HFFc6 (cell line): ENCODE results near the gene PACRG. TPM values are rescaled to one million over a fixed set of nuclear protein-coding genes. Genes with fewer than 3 reads are reported as not detected.

ENCODE experiments used
- DNase-seq: peaks from one replicate; pipeline ENCODE4 v3.0.0-alpha.2; 2018
- H3K27ac Mint-ChIP-seq: 2 replicates; pipeline ENCODE4 v1.8.0; 2020; ENCODE audit warnings: mild to moderate bottlenecking, mixed read lengths
- H3K27me3 Mint-ChIP-seq: 2 replicates; pipeline ENCODE4 v1.8.0; 2021; ENCODE audit warnings: mild to moderate bottlenecking, moderate library complexity, mixed read lengths; ENCODE audit not compliant: insufficient read depth
- H3K36me3 Mint-ChIP-seq: 2 replicates; pipeline ENCODE4 v1.8.0; 2021; ENCODE audit warnings: low read depth, mixed read lengths
- H3K4me1 Mint-ChIP-seq: 2 replicates; pipeline ENCODE4 v1.8.0; 2020; ENCODE audit warnings: low read depth, mixed read lengths
- H3K4me3 Mint-ChIP-seq: 2 replicates; pipeline ENCODE4 v1.8.0; 2020; ENCODE audit warnings: mild to moderate bottlenecking, moderate library complexity, mixed read lengths
- H3K9me3 Mint-ChIP-seq: 2 replicates; pipeline ENCODE4 v1.8.0; 2020; ENCODE audit warnings: mild to moderate bottlenecking, mixed read lengths
- CTCF ChIP-seq: fragments of 200-600 bp; sonication (generic); IDR thresholded peaks from 2 replicates; pipeline ENCODE4 v1.5.0; 2021; ENCODE audit warnings: antibody characterized with exemption, mild to moderate bottlenecking
- total RNA-seq, 6 experiments: library from RNA; stranded (reverse); fragmentation: NEBNext Ultra II Directional; extraction: Animal tissue kit (Norgen Biotek cat#: 25700); gene quantifications; 2 replicates in 1 of 6; 3 replicates in 5 of 6; pipeline ENCODE4 v1.2.3, GENCODE V29; 2021

Gene PACRG
- total RNA-seq, 6 experiments from 2014 or later, result not detected

GRCh38 chr6:163327165-163327880 lies 599.5 kb downstream of the PACRG start:
- H3K27me3 Mint-ChIP-seq, result peaks cover 6% of the 10 kb centered on the region
- peaks cover 15% of the 10 kb centered on the region for H3K4me1 Mint-ChIP-seq
- TF ChIP-seq CTCF, result no peak
- H3K4me3 Mint-ChIP-seq, result no peak overlapping the region
- no peaks in the 10 kb centered on the region for H3K9me3 Mint-ChIP-seq
- no peak for DNase-seq
- no peak overlapping the region for H3K27ac Mint-ChIP-seq
- H3K36me3 Mint-ChIP-seq, result peaks cover under 1% of the 10 kb centered on the region; the same call in 1 of the 2 replicates

- DNase-seq, result no peak
- Mint-ChIP-seq H3K4me1 (peaks cover 15% of the 10 kb centered on the region), H3K27ac (no peak overlapping the region), H3K4me3 (no peak overlapping the region), H3K9me3 (no peaks in the 10 kb centered on the region), H3K36me3 (no peaks in the 10 kb centered on the region), H3K27me3 (peaks cover 3% of the 10 kb centered on the region; the same call in 1 of the 2 replicates)
- TF ChIP-seq CTCF, result no peak
These were observed 600.1 kb downstream of the PACRG start for GRCh38 chr6:163327921-163328320.

- no peak for DNase-seq
- Mint-ChIP-seq H3K27me3 (peaks cover 3% of the 10 kb centered on the region), H3K9me3 (no peaks in the 10 kb centered on the region), H3K4me3 (no peak overlapping the region), H3K36me3 (no peaks in the 10 kb centered on the region), H3K27ac (no peak overlapping the region), H3K4me1 (peaks cover 16% of the 10 kb centered on the region)
- TF ChIP-seq CTCF, result no peak
These were observed 600.6 kb downstream of the PACRG start for GRCh38 chr6:163328411-163328810.

- no peak overlapping the region for H3K4me3 Mint-ChIP-seq
- peaks cover 5% of the 10 kb centered on the region for H3K27me3 Mint-ChIP-seq
- no peak overlapping the region for H3K27ac Mint-ChIP-seq
- TF ChIP-seq CTCF, result no peak
- no peaks in the 10 kb centered on the region for H3K9me3 Mint-ChIP-seq
- H3K36me3 Mint-ChIP-seq, result no peaks in the 10 kb centered on the region
- no peak for DNase-seq
- H3K4me1 Mint-ChIP-seq, result peaks cover 20% of the 10 kb centered on the region
These were observed 602.2 kb downstream of the PACRG start for GRCh38 chr6:163329991-163330390.

GRCh38 chr6:163331245-163331644 lies 603.5 kb downstream of the PACRG start:
- Mint-ChIP-seq H3K27me3 (peaks cover 5% of the 10 kb centered on the region), H3K36me3 (no peaks in the 10 kb centered on the region), H3K4me3 (no peak overlapping the region), H3K27ac (no peak overlapping the region), H3K4me1 (peaks cover 14% of the 10 kb centered on the region; the same call in 1 of the 2 replicates), H3K9me3 (no peaks in the 10 kb centered on the region; the same call in 1 of the 2 replicates)
- TF ChIP-seq CTCF, result no peak
- DNase-seq, result no peak
